Astrocyte of the spinal cord (primary cell): ENCODE results near the gene USP31.

Experiments used
- DNase-seq: peaks from one replicate; pipeline ENCODE4 v3.0.0; 2011; ENCODE audit warnings: low read depth, low spot score
- H3K4me3 ChIP-seq: 2 replicates; pipeline ENCODE4 v1.5.1; 2011; ENCODE audit warnings: low read depth, mild to moderate bottlenecking, low read length, moderate library complexity
- CTCF ChIP-seq: IDR thresholded peaks from 2 replicates; pipeline ENCODE4 v1.5.1; 2012; ENCODE audit warnings: low read depth, mild to moderate bottlenecking, low read length, inconsistent platforms
- in situ Hi-C: cut with HindIII; loops from 2 replicates; pipeline ENCODE4 v1.10.0; 2017; ENCODE audit warnings: low sequenced_read_pairs

USP31 gene

GRCh38 chr16:23039118-23039517 is 110.1 kb downstream of the USP31 start:
- H3K4me3 ChIP-seq, result no peak overlapping the region
- no peak for TF ChIP-seq CTCF
- in situ Hi-C loops, result no loop called here
- DNase-seq, result no peak

- H3K4me3 ChIP-seq, result no peak overlapping the region
- no peak for TF ChIP-seq CTCF
- in situ Hi-C loops, result no loop called here
- no peak for DNase-seq
Measured at GRCh38 chr16:23035240-23035639, 114.0 kb downstream of the USP31 start.

GRCh38 chr16:23031508-23032098 is 117.6 kb downstream of the USP31 start:
- H3K4me3 ChIP-seq, result no peak overlapping the region
- DNase-seq, result no peak
- no peak for TF ChIP-seq CTCF
- in situ Hi-C loops, result no loop called here

- TF ChIP-seq CTCF, result no peak
- no peak for DNase-seq
- no peak overlapping the region for H3K4me3 ChIP-seq
- in situ Hi-C loops, result no loop called here
Measured at GRCh38 chr16:23029733-23030420, 119.4 kb downstream of the USP31 start.

- H3K4me3 ChIP-seq, result no peak overlapping the region
- in situ Hi-C loops, result no loop called here
- DNase-seq, result no peak
- TF ChIP-seq CTCF, result no peak
Measured at GRCh38 chr16:23027386-23027785, 121.9 kb downstream of the USP31 start.

GRCh38 chr16:23026784-23027362 is 122.4 kb downstream of the USP31 start:
- no peak for TF ChIP-seq CTCF
- DNase-seq, result peak; percentile 5
- no peak overlapping the region for H3K4me3 ChIP-seq
- in situ Hi-C loops, result no loop called here
